Aorta (tissue), 5 donors: ENCODE measurements around the gene TRMT2A. TPM values are rescaled to one million over a fixed set of nuclear protein-coding genes. Genes with fewer than 3 reads are reported as not detected.

Source experiments
- ATAC-seq: fragments of 200-7000 bp; cut with Tn5 transposase; one replicate; pipeline ENCODE4 v1.9.1; 2022; ENCODE audit warnings: moderate library complexity; ENCODE audit not compliant: low FRiP score
- DNase-seq, 2 donors: peaks; one replicate each; pipeline ENCODE4 v3.0.0-alpha.2; 2020
- H3K27ac ChIP-seq, 2 donors: one replicate each; pipeline ENCODE4 v1.5.1; 2013; ENCODE audit warnings: low read length in 2 of 2, mild to moderate bottlenecking in 2 of 2, moderate library complexity in 2 of 2, control low read depth in 1 of 2, inconsistent platforms in 1 of 2, low read depth in 1 of 2
- H3K27me3 ChIP-seq, 2 donors: one replicate each; pipeline ENCODE4 v1.6.1; 2013; ENCODE audit warnings: control low read depth in 1 of 2, low read length in 1 of 2, mild to moderate bottlenecking in 1 of 2, moderate library complexity in 1 of 2; ENCODE audit not compliant: insufficient read depth in 2 of 2, control insufficient read depth in 1 of 2
- H3K36me3 ChIP-seq, 2 donors: one replicate each; pipeline ENCODE4 v1.6.1; 2013; ENCODE audit warnings: control low read depth in 1 of 2, low read length in 1 of 2, mild to moderate bottlenecking in 1 of 2; ENCODE audit not compliant: insufficient read depth in 2 of 2, control insufficient read depth in 1 of 2
- H3K4me1 ChIP-seq, 2 donors: one replicate each; pipeline ENCODE4 v1.6.1; 2013; ENCODE audit warnings: low read length in 2 of 2, control low read depth in 1 of 2, mild to moderate bottlenecking in 1 of 2, moderate library complexity in 1 of 2; ENCODE audit not compliant: insufficient read depth in 2 of 2, control insufficient read depth in 1 of 2
- H3K4me3 ChIP-seq, 2 donors: one replicate each; pipeline ENCODE4 v1.5.1; 2013; ENCODE audit warnings: low read length in 2 of 2, control low read depth in 1 of 2, mild to moderate bottlenecking in 1 of 2
- H3K9me3 ChIP-seq: one replicate; pipeline ENCODE4 v1.6.1; 2013; ENCODE audit warnings: mild to moderate bottlenecking, low read length; ENCODE audit not compliant: control insufficient read depth
- WGBS, 2 donors: extraction: QIAGEN DNeasy Blood & Tissue Kit; methylation state at CpG; one replicate each; pipeline ENCODE4 v1.1.7; 2013; 5-methylcytosine and 5-hydroxymethylcytosine counted together
- intact Hi-C, 2 donors: fragments of 100-400 bp; cut with DNase I; formaldehyde crosslinking; loops; one replicate each; pipeline versions ENCODE4 v1.14.2 to v1.15.0; 2022
- polyA plus RNA-seq, 2 donors: library from polyadenylated mRNA; stranded (reverse); fragments of 200-250 nt; gene quantifications; one replicate each; pipeline ENCODE4 v1.2.3, GENCODE V29; 2013
- total RNA-seq, 2 donors: library from RNA; stranded (reverse); fragmentation: NEBNext Ultra II Directional; extraction: Animal tissue kit (Norgen Biotek cat#: 25700); gene quantifications; one replicate each; pipeline ENCODE4 v1.2.1, GENCODE V29; 2021
- donor health status: healthy with polysubstance abuse.
- donor health status: Bipolar disorder and iron deficiency.
- donor health status: DM: no; HTN: no; CAD: no.
- donor health status: DM: no; HTN: no; CAD: no.
- donor health status: DM: yes; HTN: yes; CAD: no.

TRMT2A gene
- total and polyA plus RNA-seq, 4 donors = 15.9 to 152 (median 46.2) TPM

DNA sequence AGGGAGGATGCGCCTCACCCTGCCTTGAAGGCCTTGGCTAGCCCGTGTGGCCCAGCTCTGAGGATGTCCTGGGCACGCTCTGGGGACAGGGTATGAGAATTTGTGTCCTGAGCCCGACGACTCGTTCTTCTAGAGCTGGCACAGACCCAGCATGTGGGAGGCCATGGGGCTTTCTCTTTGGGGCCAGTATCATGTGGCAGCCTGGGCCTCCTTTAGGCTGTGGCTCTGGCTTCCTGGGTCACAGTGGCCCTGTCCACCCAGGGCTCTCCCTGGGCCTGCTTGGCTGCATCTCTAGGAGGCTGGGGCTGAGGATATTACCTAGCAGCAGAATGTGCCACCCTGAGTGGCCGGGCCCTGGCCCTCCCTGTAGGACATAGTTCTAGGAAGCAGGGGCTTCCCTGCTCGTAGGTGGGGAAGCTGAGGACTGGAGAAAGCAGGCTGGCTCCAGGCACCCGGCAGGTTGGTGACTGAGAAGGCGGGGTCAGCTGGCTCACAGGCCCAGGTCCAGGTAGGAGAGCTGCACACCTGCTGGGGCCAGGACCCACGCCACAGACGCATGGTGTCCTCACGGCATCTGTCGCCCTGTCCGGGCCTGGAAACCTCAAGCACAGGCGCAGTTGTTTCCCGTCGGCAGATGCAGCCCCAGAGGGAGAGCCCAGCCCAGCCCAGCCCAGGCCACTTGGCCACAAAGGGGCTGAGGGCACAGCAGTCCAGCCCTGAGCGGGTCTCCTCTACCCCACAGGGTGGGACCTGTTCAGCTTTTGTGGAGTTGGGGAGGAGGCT lies 27.0 kb upstream of the TRMT2A start:
- Histone ChIP-seq H3K9me3 (no peaks in the 10 kb centered on the region), H3K27me3 (no peaks in the 10 kb centered on the region), H3K27ac (no peak overlapping the region), H3K36me3 (no peaks in the 10 kb centered on the region), H3K4me3 (no peak overlapping the region), H3K4me1 (no peaks in the 10 kb centered on the region)
- ATAC-seq (no peak), DNase-seq (no peak)
- intact Hi-C loops = no loop called here
- WGBS, 2 donors = 81 to 86% methylated on average over 19 of the region's 19 CpGs

DNA sequence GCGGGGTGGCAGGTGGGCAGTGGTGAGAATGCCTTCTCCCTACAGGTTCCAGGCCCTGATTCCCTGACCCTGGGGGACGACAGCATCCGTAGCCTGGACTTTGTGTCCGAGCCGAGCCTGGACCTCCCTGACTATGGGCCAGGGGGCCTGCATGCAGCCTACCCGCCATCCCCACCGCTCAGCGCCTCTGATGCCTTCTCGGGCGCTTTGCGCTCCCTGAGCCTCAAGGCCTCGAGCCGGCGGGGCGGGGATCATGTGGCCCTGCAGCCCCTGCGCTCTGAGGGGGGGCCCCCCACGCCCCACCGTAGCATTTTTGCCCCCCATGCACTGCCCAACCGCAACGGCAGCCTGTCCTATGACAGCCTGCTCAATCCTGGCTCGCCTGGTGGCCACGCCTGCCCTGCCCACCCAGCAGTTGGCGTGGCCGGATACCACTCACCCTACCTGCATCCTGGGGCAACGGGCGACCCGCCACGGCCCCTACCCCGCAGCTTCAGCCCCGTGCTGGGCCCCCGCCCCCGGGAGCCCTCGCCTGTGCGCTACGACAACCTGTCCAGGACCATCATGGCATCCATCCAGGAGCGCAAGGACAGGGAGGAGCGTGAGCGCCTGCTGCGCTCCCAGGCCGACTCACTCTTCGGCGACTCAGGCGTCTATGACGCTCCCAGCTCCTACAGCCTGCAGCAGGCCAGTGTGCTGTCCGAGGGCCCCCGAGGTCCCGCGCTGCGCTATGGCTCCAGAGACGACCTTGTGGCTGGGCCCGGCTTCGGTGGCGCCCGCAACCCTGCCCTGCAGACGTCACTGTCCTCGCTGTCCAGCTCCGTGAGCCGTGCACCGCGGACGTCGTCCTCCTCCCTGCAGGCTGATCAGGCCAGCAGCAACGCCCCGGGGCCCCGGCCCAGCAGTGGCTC lies 25.9 kb upstream of the TRMT2A start:
- Histone ChIP-seq H3K36me3 (no peaks in the 10 kb centered on the region), H3K9me3 (no peaks in the 10 kb centered on the region)
- 94% methylated on average over 62 to 65 of the region's 65 CpGs for WGBS, 2 donors

DNA sequence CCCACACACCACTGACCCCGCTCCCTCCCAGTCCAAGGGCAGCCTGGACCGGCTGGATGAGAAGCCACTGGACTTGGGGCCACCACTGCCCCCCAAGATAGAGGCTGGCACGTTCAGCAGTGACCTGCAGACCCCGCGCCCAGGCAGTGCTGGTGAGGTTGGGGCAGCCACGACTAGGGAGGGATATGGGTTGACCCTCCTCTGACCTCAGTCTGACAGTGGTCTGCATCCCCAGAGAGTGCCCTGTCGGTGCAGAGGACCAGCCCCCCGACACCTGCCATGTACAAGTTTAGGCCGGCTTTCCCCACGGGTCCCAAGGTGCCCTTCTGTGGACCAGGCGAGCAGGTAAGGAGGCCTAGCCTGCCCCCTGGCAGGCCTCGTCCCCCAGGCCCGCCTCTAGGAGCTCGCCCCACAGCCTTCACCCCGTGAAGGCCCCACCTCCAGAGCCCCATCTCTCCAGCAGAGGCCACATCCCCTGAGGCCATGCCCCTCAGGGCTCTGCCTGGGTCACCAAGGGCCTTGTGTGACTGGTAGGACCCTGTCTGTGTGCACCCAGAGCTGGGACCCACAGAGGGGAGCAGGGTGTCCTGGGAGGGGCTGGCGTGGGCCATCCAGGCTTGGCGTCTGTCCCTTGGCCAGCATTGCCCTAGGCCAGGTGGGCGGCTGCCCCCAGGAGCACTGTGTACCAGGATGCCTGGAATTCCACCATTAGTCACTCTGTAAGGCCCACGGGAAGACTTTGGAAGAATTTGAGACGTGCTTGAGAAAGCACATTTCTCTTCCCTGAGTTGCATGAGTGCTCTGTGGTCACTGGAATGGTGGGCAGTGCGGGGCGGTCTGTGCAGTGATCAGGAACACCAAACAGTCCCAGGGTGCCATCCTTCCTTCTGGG lies 24.4 kb upstream of the TRMT2A start:
- H3K4me3 ChIP-seq = no peak overlapping the region
- H3K27ac ChIP-seq = no peak overlapping the region
- no peaks in the 10 kb centered on the region for H3K36me3 ChIP-seq
- H3K27me3 ChIP-seq = no peaks in the 10 kb centered on the region
- no peaks in the 10 kb centered on the region for H3K4me1 ChIP-seq
- DNase-seq (no peak), ATAC-seq (no peak)
- WGBS, 2 donors = 74 to 75% methylated on average over 22 of the region's 22 CpGs
- no peaks in the 10 kb centered on the region for H3K9me3 ChIP-seq
- intact Hi-C loops = no loop called here

More for the DNA sequence above, 25.9 kb upstream of the TRMT2A start:
- intact Hi-C loops = no loop called here
- no peak overlapping the region for H3K4me3 ChIP-seq
- H3K4me1 ChIP-seq = no peaks in the 10 kb centered on the region
- H3K27me3 ChIP-seq = no peaks in the 10 kb centered on the region
- H3K27ac ChIP-seq = no peak overlapping the region
- ATAC-seq (no peak), DNase-seq (no peak)

DNA sequence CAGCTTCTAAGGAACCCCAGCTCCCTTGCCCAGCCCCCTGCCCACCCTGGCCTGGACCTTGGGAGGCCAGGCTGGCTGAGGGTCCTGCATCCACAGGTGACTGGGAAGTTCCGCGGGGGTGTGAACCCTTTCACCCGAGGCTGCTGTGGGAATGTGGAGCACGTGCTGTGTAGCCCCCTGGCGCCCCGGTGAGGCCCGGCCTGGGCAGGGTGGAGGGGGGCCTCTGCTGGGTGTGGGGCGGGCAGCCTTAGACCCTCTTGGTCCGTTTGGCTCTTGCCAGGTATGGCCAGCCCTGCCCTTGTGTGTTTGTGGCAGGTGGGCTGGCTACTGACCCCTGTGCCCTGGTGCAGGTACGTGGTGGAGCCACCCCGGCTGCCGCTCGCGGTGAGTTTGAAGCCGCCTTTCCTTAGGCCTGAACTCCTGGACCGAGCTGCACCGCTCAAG lies 23.5 kb upstream of the TRMT2A start:
- DNase-seq (no peak), ATAC-seq (no peak)
- WGBS, 2 donors = 92 to 94% methylated on average over 16 to 17 of the region's 17 CpGs
- no peak overlapping the region for H3K27ac ChIP-seq
- no peaks in the 10 kb centered on the region for H3K27me3 ChIP-seq
- no peak overlapping the region for H3K4me3 ChIP-seq
- H3K9me3 ChIP-seq = no peaks in the 10 kb centered on the region
- no peaks in the 10 kb centered on the region for H3K4me1 ChIP-seq
- H3K36me3 ChIP-seq = no peaks in the 10 kb centered on the region
- intact Hi-C loops = no loop called here

DNA sequence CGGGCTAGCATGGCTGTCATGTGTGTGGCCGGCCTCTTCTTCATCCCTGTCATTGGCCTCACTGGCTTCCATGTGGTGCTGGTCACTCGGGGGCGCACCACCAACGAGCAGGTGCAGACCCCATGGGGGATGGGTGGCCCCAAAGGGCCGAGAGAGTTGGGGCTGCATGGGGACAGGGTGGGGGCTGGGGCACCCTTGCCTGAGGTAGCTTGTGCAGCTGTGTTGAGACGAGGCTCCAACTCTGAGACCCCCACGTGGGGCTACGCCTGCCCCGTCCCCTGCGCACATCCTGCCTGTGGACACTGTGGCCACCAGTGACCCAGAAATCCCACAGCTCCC lies 23.1 kb upstream of the TRMT2A start:
- no peaks in the 10 kb centered on the region for H3K36me3 ChIP-seq
- no peak for DNase-seq
- no peaks in the 10 kb centered on the region for H3K27me3 ChIP-seq
- intact Hi-C loops = no loop called here
- no peaks in the 10 kb centered on the region for H3K9me3 ChIP-seq
- no peak overlapping the region for H3K27ac ChIP-seq
- ATAC-seq = no peak
- WGBS, 2 donors = 85 to 90% methylated on average over 11 of the region's 11 CpGs
- H3K4me1 ChIP-seq = no peaks in the 10 kb centered on the region
- H3K4me3 ChIP-seq = no peak overlapping the region

DNA sequence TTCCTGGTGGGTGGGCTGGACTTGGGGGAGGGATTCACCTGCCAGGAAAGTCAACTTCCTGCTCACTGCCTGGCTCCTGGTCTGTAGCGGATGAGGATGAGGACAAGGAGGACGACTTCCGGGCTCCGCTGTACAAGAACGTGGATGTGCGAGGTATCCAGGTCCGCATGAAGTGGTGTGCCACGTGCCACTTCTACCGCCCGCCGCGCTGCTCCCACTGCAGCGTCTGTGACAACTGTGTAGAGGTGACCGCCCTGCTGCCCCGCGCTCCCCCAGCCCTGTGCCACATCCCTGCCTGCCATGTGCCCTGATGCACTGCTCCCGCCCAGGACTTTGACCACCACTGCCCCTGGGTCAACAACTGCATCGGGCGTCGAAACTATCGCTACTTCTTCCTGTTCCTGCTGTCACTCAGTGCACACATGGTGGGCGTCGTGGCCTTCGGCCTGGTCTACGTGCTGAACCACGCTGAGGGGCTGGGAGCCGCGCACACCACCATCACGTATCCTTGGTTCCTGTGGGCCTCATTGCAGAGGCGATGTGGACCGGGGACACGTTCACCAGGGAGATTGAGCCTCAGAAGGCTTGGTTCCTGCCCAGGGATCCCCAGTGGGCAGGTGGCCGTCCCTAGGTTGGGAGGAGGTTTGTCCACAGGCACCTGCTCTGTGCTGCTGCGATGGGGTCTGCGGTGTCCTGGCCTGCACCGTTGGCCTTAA lies 22.5 kb upstream of the TRMT2A start:
- intact Hi-C loops = no loop called here

DNA sequence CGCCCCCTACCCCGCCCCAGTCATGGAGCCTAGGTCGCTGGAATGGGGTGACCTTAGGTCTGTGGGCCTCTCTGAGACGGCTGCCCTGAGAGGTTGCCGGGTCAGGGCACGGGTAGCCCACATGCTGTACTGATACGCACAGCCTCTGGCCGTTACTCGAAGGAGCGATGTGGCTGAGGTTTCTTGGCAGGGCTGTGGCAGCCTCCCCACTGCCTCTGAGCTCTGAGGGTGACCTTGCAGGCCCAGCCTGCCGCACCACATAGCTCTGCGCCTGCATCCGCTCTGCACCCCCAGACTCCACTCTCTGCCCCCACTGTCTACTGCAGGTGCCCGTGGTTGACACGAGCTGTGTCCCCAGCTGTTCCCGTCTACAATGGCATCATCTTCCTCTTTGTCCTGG lies 21.8 kb upstream of the TRMT2A start:
- intact Hi-C loops = no loop called here
- 88 to 94% methylated on average over 15 to 16 of the region's 16 CpGs for WGBS, 2 donors
- no peaks in the 10 kb centered on the region for H3K9me3 ChIP-seq
- no peak overlapping the region for H3K4me3 ChIP-seq
- H3K27ac ChIP-seq = no peak overlapping the region
- H3K36me3 ChIP-seq = no peaks in the 10 kb centered on the region
- H3K27me3 ChIP-seq = no peaks in the 10 kb centered on the region
- ATAC-seq (no peak), DNase-seq (no peak)
- H3K4me1 ChIP-seq = no peaks in the 10 kb centered on the region

More for the DNA sequence above, 22.5 kb upstream of the TRMT2A start:
- no peak for DNase-seq
- Histone ChIP-seq H3K27me3 (no peaks in the 10 kb centered on the region), H3K36me3 (no peaks in the 10 kb centered on the region), H3K9me3 (no peaks in the 10 kb centered on the region), H3K4me3 (no peak overlapping the region), H3K4me1 (no peaks in the 10 kb centered on the region), H3K27ac (no peak overlapping the region)
- no peak for ATAC-seq
- WGBS, 2 donors = 95 to 96% methylated on average over 36 of the region's 36 CpGs

DNA sequence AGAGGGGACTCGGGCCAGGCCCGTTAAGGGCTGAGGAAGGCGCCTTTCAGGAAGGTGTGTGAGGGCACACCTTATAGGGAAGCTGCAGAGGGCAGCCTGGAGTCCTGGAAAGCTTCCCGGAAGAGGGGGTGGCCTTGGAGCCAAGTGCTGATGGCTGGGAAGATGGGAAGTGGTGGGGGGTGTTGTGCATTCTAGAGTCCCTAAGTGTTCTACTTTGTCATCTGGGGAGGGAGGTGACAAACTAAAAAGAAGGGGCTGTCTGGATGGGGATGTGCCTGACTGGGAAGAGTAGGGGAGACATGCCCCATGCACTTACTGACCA lies 21.4 kb upstream of the TRMT2A start:
- ATAC-seq = no peak
- 42 to 45% methylated on average over 4 of the region's 4 CpGs for WGBS, 2 donors
- no peak for DNase-seq
- intact Hi-C loops = no loop called here
- H3K27me3 ChIP-seq = no peaks in the 10 kb centered on the region
- H3K4me3 ChIP-seq = no peak overlapping the region
- no peak overlapping the region for H3K27ac ChIP-seq
- H3K9me3 ChIP-seq = no peaks in the 10 kb centered on the region
- no peaks in the 10 kb centered on the region for H3K36me3 ChIP-seq
- H3K4me1 ChIP-seq = no peaks in the 10 kb centered on the region
